H9 (cell line): ENCODE results near the gene LAYN. TPM values are rescaled to one million over a fixed set of nuclear protein-coding genes. Genes with fewer than 3 reads are reported as not detected.

ENCODE experiments used
- DNase-seq: peaks from one replicate; pipeline ENCODE4 v3.0.0-alpha.2; 2017
- H2AFZ ChIP-seq: one replicate; pipeline ENCODE4 v1.6.1; 2013; ENCODE audit warnings: mild to moderate bottlenecking, low read length, control low read depth, moderate library complexity
- H2AK5ac ChIP-seq: 2 replicates; pipeline ENCODE4 v1.6.1; 2013; ENCODE audit warnings: low read length, control low read depth, mixed read lengths; ENCODE audit not compliant: insufficient read length
- H2BK120ac ChIP-seq: one replicate; pipeline ENCODE4 v1.6.1; 2013; ENCODE audit warnings: low read depth, mild to moderate bottlenecking, low read length, control low read depth, inconsistent platforms; ENCODE audit not compliant: poor library complexity, severe bottlenecking
- H2BK12ac ChIP-seq: 2 replicates; pipeline ENCODE4 v1.6.1; 2013; ENCODE audit warnings: low read length, control low read depth, mixed read lengths, low read depth; ENCODE audit not compliant: insufficient read length
- H2BK15ac ChIP-seq: 2 replicates; pipeline ENCODE4 v1.6.1; 2013; ENCODE audit warnings: low read depth, low read length, control low read depth
- H2BK20ac ChIP-seq: one replicate; pipeline ENCODE4 v1.6.1; 2013; ENCODE audit warnings: low read depth, mild to moderate bottlenecking, low read length, control low read depth, inconsistent platforms; ENCODE audit not compliant: poor library complexity, severe bottlenecking
- H2BK5ac ChIP-seq: 2 replicates; pipeline ENCODE4 v1.6.1; 2013; ENCODE audit warnings: low read length, control low read depth, mixed read lengths; ENCODE audit not compliant: insufficient read length
- H3K14ac ChIP-seq: 2 replicates; pipeline ENCODE4 v1.6.1; 2013; ENCODE audit warnings: low read length, control low read depth; ENCODE audit not compliant: insufficient read depth
- H3K18ac ChIP-seq: 2 replicates; pipeline ENCODE4 v1.6.1; 2013; ENCODE audit warnings: low read depth, mild to moderate bottlenecking, mixed read lengths, low read length, control low read depth; ENCODE audit not compliant: insufficient read length
- H3K23ac ChIP-seq: 2 replicates; pipeline ENCODE4 v1.6.1; 2013; ENCODE audit warnings: low read length, control low read depth, mixed read lengths, low read depth; ENCODE audit not compliant: insufficient read length
- H3K23me2 ChIP-seq: 2 replicates; pipeline ENCODE4 v1.6.1; 2013; ENCODE audit warnings: low read depth, mild to moderate bottlenecking, mixed read lengths, low read length, control low read depth; ENCODE audit not compliant: insufficient read length, poor library complexity, severe bottlenecking
- H3K27ac ChIP-seq: 2 replicates; pipeline ENCODE4 v1.5.1; 2013; ENCODE audit warnings: low read length, control low read depth, mixed read lengths, low read depth; ENCODE audit not compliant: insufficient read length
- H3K27me3 ChIP-seq: 2 replicates; pipeline ENCODE4 v1.6.1; 2013; ENCODE audit warnings: low read length, control low read depth, inconsistent platforms; ENCODE audit not compliant: insufficient read depth
- H3K4ac ChIP-seq: 2 replicates; pipeline ENCODE4 v1.6.1; 2013; ENCODE audit warnings: low read depth, mild to moderate bottlenecking, control low read depth, inconsistent platforms, low read length, moderate library complexity
- H3K4me1 ChIP-seq: 2 replicates; pipeline ENCODE4 v1.6.1; 2013; ENCODE audit warnings: low read length, control low read depth, inconsistent platforms; ENCODE audit not compliant: insufficient read depth
- H3K4me2 ChIP-seq: 2 replicates; pipeline ENCODE4 v1.6.1; 2013; ENCODE audit warnings: low read length, control low read depth, mixed read lengths; ENCODE audit not compliant: insufficient read length, insufficient read depth
- H3K56ac ChIP-seq: 2 replicates; pipeline ENCODE4 v1.6.1; 2013; ENCODE audit warnings: low read depth, mild to moderate bottlenecking, mixed read lengths, low read length, control low read depth; ENCODE audit not compliant: insufficient read length
- H3K79me1 ChIP-seq: 2 replicates; pipeline ENCODE4 v1.6.1; 2013; ENCODE audit warnings: low read depth, mild to moderate bottlenecking, moderate library complexity, low read length, control low read depth, inconsistent platforms; ENCODE audit not compliant: insufficient read depth, poor library complexity, severe bottlenecking
- H3K79me2 ChIP-seq: 2 replicates; pipeline ENCODE4 v1.6.1; 2013; ENCODE audit warnings: low read length, control low read depth, inconsistent platforms; ENCODE audit not compliant: insufficient read depth
- H3K9ac ChIP-seq: 2 replicates; pipeline ENCODE4 v1.6.1; 2013; ENCODE audit warnings: low read length, control low read depth, mixed read lengths; ENCODE audit not compliant: insufficient read length; ENCODE audit errors: extremely low read depth
- H3K9me3 ChIP-seq: one replicate; pipeline ENCODE4 v1.6.1; 2013; ENCODE audit warnings: low read depth, low read length, inconsistent platforms; ENCODE audit not compliant: control insufficient read depth
- H3T11ph ChIP-seq: one replicate; pipeline ENCODE4 v1.6.1; 2013; ENCODE audit warnings: mild to moderate bottlenecking, low read length, control low read depth, inconsistent platforms
- H4K20me1 ChIP-seq: one replicate; pipeline ENCODE4 v1.6.1; 2013; ENCODE audit not compliant: control insufficient read depth, insufficient read length, insufficient read depth
- H4K5ac ChIP-seq: 2 replicates; pipeline ENCODE4 v1.6.1; 2013; ENCODE audit warnings: low read depth, mild to moderate bottlenecking, mixed read lengths, low read length, control low read depth; ENCODE audit not compliant: insufficient read length
- H4K8ac ChIP-seq: replicated peaks from 2 replicates; pipeline ENCODE4 v1.6.1; 2013; ENCODE audit warnings: low read length, control low read depth, mixed read lengths, low read depth; ENCODE audit not compliant: insufficient read length
- H4K91ac ChIP-seq: 2 replicates; pipeline ENCODE4 v1.6.1; 2013; ENCODE audit warnings: low read depth, mild to moderate bottlenecking, moderate library complexity, mixed read lengths, low read length, control low read depth; ENCODE audit not compliant: insufficient read length
- H3K27ac Mint-ChIP-seq, 3 experiments: 2 replicates in 2 of 3; 3 replicates in 1 of 3; pipeline ENCODE4 v1.8.0; 2020 to 2021; ENCODE audit warnings: mixed read lengths in 3 of 3, mild to moderate bottlenecking in 1 of 3, moderate library complexity in 1 of 3
- H3K27me3 Mint-ChIP-seq: 2 replicates; pipeline ENCODE4 v1.8.0; 2021; ENCODE audit warnings: low read depth, mild to moderate bottlenecking, moderate library complexity, mixed read lengths
- H3K36me3 Mint-ChIP-seq, 3 experiments: 2 replicates in 2 of 3; 3 replicates in 1 of 3; pipeline ENCODE4 v1.8.0; 2020 to 2021; ENCODE audit warnings: low read depth in 3 of 3, mixed read lengths in 3 of 3; ENCODE audit not compliant: insufficient read depth in 1 of 3
- H3K4me1 Mint-ChIP-seq, 2 experiments: 2 replicates each; pipeline ENCODE4 v1.8.0; 2020; ENCODE audit warnings: mixed read lengths in 2 of 2
- H3K4me3 Mint-ChIP-seq, 2 experiments: 2 replicates in 1 of 2; 3 replicates in 1 of 2; pipeline ENCODE4 v1.8.0; 2020 to 2021; ENCODE audit warnings: mild to moderate bottlenecking in 2 of 2, mixed read lengths in 2 of 2, moderate library complexity in 1 of 2
- H3K9me3 Mint-ChIP-seq, 2 experiments: 2 replicates in 1 of 2; 3 replicates in 1 of 2; pipeline ENCODE4 v1.8.0; 2020; ENCODE audit warnings: mild to moderate bottlenecking in 2 of 2, mixed read lengths in 2 of 2, moderate library complexity in 1 of 2
- WGBS: extraction: QIAGEN DNeasy Blood & Tissue Kit; methylation state at CpG from one replicate; pipeline ENCODE4 v1.1.7; 2013; ENCODE audit warnings: missing lambda C conversion rate, low lambda C conversion rate, mixed read lengths; ENCODE audit not compliant: insufficient read length; ENCODE audit errors: extremely low coverage; 5-methylcytosine and 5-hydroxymethylcytosine counted together
- total RNA-seq: library from RNA; stranded (reverse); gene quantifications from 2 replicates; pipeline ENCODE4 v1.2.1, GENCODE V29; 2021
- TF ChIP-seq, protein P1 (sequence below): fragments of 200-600 bp; sonication (generic); conservative IDR thresholded peaks from 3 replicates; pipeline ENCODE4 v1.8.0; 2021; ENCODE audit warnings: antibody characterized with exemption, mild to moderate bottlenecking

LAYN gene
- total RNA-seq, 1 experiment from 2014 or later: 3.1 TPM

DNA sequence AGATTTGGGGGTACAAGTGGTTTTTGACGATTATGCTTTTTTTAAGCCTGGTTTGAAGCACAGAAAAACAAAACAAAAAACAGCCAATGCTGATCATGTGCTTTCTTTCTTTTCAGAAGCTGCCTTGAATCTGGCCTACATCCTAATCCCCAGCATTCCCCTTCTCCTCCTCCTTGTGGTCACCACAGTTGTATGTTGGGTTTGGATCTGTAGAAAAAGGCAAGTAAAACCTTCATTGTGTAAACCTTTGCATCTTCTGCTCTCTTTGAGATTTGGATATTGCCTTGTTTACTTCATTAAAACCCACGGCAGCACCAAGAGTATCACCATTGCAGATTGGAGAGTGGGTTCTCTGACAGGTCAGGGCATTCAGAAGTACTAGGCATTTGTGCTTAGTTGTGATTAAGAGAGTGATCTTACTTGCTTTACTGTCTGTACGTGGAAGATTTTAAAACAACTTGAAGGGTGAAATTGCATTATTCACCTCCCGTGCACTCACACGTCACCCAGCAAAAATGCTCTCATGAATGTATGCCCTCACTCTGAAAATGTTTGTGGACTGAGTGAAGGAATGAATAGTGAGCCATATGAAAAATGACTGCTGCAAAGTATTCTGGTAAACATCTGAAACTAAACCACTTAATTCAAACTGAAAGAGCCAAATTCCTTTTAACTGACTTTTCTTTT is 17.0 kb downstream of the LAYN start:
- Histone ChIP-seq H3K9ac (no peak overlapping the region), H4K8ac (no peak overlapping the region), H4K91ac (no peak overlapping the region), H2AK5ac (no peak overlapping the region), H3K79me2 (no peaks in the 10 kb centered on the region), H2BK5ac (no peak overlapping the region), H2BK20ac (no peak overlapping the region), H2AFZ (no peak overlapping the region), H4K5ac (no peak overlapping the region), H3K27ac (no peak overlapping the region), H3K4ac (no peak overlapping the region), H2BK15ac (no peak overlapping the region), H3T11ph (no peak overlapping the region), H2BK120ac (no peak overlapping the region), H3K14ac (no peak overlapping the region), H3K56ac (no peak overlapping the region), H3K79me1 (no peaks in the 10 kb centered on the region), H3K18ac (no peak overlapping the region), H3K4me2 (no peak overlapping the region), H3K9me3 (peaks cover 7% of the 10 kb centered on the region), H3K4me1 (peaks cover 6% of the 10 kb centered on the region; the same call in 1 of the 2 replicates), H4K20me1 (no peaks in the 10 kb centered on the region), H3K27me3 (no peaks in the 10 kb centered on the region), H3K23ac (no peak overlapping the region), H3K23me2 (no peaks in the 10 kb centered on the region), H2BK12ac (no peak overlapping the region)
- H3K4me3 Mint-ChIP-seq: no peak overlapping the region
- no CpG with 5 or more reads among the region's 5 CpGs for WGBS
- peaks cover 17 to 21% of the 10 kb centered on the region in 2 experiments for H3K4me1 Mint-ChIP-seq
- TF ChIP-seq, protein P1, sequence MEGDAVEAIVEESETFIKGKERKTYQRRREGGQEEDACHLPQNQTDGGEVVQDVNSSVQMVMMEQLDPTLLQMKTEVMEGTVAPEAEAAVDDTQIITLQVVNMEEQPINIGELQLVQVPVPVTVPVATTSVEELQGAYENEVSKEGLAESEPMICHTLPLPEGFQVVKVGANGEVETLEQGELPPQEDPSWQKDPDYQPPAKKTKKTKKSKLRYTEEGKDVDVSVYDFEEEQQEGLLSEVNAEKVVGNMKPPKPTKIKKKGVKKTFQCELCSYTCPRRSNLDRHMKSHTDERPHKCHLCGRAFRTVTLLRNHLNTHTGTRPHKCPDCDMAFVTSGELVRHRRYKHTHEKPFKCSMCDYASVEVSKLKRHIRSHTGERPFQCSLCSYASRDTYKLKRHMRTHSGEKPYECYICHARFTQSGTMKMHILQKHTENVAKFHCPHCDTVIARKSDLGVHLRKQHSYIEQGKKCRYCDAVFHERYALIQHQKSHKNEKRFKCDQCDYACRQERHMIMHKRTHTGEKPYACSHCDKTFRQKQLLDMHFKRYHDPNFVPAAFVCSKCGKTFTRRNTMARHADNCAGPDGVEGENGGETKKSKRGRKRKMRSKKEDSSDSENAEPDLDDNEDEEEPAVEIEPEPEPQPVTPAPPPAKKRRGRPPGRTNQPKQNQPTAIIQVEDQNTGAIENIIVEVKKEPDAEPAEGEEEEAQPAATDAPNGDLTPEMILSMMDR: no peak
- no peak for DNase-seq
- H3K36me3 Mint-ChIP-seq: peaks cover 10 to 29% (median 16%) of the 10 kb centered on the region in 3 experiments
- no peak overlapping the region for H3K27ac Mint-ChIP-seq
- no peaks in the 10 kb centered on the region for H3K27me3 Mint-ChIP-seq
- peaks cover 13 to 17% of the 10 kb centered on the region in 2 experiments for H3K9me3 Mint-ChIP-seq
